Activated CD4-positive, CD25-positive, alpha-beta regulatory T cell treated with anti-CD3 and anti-CD28 coated beads, Interleukin-2, amount 50 U/mL, for 16 hours (primary cell): ENCODE data around the gene APOC3.
"Not testable (repeated sequence)": the region's sequence is repeated elsewhere in the genome, so short reads cannot be mapped to it uniquely, and the experiment has no call there.

Experiments used
- DNase-seq: peaks from one replicate; pipeline ENCODE4 v3.0.0-alpha.2; 2020; ENCODE audit warnings: low read depth, low spot score

Gene APOC3

GRCh38 chr11:116829525-116830183, at the start of gene APOC3:
Gene APOC3, plus strand, starts transcription at chr11:116829907. Its CDS starts 676 bp downstream, at chr11:116830583.
- no peak for DNase-seq

GRCh38 chr11:116782728-116783127, 47.0 kb upstream of the APOC3 start:
- no peak for DNase-seq

DNA sequence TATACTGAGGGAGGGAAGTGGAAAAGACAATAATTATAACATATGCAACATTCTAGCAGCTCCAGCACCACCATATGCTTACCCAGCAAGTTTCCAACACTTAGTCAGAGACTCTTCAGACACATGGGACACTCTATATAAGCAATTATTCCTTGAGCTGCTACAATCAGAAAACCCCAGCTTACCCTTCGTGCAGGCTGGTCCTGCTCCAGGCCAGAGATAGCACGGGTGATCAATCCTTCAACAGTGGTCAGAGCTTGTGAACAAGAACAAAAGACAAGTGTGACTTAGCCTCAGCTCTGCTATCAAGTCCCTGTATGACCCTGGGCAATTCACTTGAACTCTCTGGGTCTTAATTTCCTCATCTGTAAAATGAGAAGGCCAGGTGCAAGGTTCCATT, 43.4 kb upstream of the APOC3 start:
- DNase-seq, result no peak

DNA sequence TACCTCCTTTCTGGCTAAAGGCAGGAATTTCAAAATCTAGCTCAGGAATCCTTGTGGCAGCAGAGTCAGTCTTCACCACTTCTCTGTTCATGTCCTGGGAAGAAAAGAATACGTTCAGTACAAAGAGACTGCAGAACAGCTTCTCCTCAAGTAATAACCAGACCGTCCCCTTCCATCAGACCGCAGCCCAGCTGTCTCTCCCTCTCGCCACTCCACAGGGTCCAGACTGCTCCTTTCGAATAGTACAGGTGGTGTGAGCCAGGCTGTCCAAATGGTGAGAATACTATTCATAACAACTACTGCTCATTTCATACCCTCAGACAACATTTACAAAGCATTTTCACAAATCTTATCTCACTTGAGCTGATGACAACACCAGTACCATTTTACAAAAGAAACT, 42.7 kb upstream of the APOC3 start:
- no peak for DNase-seq

GRCh38 chr11:116787436-116787785, 42.3 kb upstream of the APOC3 start:
- no peak for DNase-seq

DNA sequence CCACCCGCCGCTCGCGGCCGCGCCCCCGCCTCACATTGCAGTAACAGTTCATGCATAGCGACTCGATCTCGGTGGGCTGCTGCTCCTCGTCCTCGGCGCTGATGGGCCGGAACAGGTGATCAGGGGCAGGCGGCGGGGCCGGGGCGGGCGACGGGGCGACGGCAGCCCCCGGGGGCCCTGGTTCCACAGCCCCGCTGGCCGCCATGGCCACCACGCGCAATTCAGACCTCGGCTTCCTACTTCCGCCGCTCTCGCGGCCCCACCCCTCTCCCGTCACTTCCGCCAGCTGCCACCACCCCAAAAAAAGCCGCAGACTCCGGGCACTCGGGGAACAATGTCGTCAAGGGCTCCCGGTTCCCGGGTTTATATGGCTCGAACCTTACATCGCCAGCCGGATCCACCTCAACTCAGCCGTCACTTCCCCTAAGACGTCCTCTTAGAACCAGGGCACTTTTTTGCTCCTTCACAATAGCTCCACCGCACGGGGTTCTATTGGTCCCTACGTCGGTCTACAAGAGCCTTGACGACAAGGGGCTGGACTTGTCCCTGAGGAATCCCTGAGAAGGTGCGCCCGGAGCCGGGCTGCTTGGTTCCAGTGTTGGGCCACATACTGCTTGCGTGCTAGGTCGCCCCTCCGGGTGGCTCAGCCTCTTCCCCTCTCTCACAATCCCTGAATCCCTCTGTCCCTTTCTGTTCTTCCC, 41.8 kb upstream of the APOC3 start, which contains the start of gene ZPR1:
ZPR1 (minus strand) TSS at position 238 of the 701 bp plus-strand sequence; CDS start at position 205, 33 bp downstream.
- peak; percentile 66 for DNase-seq

- DNase-seq, result no peak
Observed at GRCh38 chr11:116788534-116788933, 41.2 kb upstream of the APOC3 start.

GRCh38 chr11:116788975-116789374, 40.7 kb upstream of the APOC3 start:
- no peak for DNase-seq

- no peak for DNase-seq
Observed at GRCh38 chr11:116790167-116791001, 39.3 kb upstream of the APOC3 start.

GRCh38 chr11:116791002-116791812, 38.5 kb upstream of the APOC3 start:
- DNase-seq, result peak; percentile 39

GRCh38 chr11:116791813-116792143, 37.9 kb upstream of the APOC3 start, which contains the start of gene APOA5:
Gene APOA5, minus strand, starts transcription at chr11:116791879. Its CDS starts 19 bp downstream, at chr11:116791860.
- no peak for DNase-seq

DNA sequence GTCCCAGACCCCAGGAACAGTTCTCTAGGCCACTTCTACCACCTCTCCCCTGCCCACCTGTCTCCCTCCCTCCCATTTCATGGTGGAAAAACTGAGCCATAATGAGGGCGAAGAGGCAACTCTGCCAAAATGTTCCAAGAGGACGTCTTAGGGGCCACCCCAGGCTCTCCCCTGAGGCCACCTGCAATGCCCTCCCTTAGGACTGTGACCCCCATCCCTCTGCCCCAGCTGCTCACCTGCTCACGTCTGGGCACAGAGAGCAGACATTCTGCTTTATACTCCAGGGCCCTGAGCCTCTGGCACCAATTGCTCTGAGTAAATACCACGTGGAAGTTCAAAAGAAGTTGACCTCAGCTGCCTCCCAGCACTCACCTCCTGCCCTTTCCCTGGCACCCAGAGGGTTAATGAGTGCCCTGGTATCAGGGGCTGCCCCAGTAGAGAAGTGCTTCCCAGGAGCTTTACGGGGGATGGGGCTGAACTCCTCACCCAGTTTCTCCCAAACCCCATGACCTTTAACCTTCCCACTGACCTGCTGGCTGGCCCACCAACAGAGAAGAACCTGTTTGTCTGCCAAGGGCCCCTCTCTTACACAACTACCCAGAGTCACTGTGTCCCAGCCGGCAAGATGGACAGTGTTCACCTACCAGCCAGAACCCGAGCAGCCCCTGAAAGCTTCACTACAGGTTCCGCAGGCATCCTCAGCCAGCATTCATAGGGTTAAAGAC, 37.4 kb upstream of the APOC3 start:
- DNase-seq, result no peak

- DNase-seq, result no peak
Observed at GRCh38 chr11:116792869-116793771, 36.6 kb upstream of the APOC3 start.

DNA sequence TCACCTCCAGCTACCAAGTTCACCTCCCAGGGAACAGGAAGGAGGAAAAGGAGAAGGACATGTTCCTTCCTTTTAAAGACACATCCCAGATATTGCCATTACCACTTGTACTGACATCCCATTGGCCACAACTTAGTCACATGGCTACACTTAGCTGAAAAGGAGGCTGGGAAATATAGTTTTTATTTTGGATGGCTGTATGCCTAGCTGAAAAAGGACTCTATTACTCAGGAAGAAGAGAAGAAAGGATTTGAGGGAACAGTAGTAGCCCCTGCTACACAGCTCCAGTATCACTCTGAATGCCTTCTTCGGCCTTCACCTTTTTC, 36.0 kb upstream of the APOC3 start:
- DNase-seq, result no peak

- no peak for DNase-seq
Observed at GRCh38 chr11:116794851-116795250, 34.9 kb upstream of the APOC3 start.

- no peak for DNase-seq
Observed at GRCh38 chr11:116796548-116796947, 33.2 kb upstream of the APOC3 start.

DNA sequence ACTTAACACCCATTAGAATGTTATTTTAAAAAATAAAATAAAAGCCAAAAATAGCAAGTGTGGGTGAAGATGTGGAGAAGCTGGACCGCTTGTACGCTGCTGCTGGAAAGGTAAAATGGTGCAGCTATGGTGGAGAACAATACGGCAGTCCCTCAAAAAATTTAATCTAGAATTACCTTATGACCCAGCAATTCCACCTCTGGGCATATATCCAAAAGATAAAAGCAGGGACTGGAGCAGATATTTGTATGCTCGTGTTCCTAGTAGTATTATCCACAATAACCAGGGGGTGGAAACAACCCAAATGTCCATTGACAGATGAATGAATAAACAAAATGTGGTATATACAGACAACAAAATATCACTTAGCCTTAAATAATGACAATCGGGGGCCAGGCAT, 31.9 kb upstream of the APOC3 start:
- DNase-seq, result no peak

DNA sequence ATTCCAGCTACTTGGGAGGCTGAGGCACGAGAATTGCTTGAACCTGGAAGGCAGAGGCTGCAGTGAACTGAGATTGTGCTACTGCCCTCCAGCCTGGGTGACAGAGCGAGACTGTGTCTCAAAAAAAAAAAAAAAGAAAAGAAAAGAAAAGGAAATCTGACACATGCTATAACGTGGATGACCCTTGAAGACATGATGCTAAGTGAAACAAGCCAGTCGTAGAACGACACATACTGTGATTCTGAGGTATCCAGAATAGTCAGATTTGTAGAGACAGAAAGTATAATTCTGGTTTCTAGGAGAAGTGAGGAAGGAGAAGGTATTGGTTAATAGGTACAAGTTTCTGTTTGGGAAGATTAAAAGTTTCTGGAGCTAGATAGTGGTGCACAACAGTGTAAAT, 31.3 kb upstream of the APOC3 start:
- no peak for DNase-seq

DNA sequence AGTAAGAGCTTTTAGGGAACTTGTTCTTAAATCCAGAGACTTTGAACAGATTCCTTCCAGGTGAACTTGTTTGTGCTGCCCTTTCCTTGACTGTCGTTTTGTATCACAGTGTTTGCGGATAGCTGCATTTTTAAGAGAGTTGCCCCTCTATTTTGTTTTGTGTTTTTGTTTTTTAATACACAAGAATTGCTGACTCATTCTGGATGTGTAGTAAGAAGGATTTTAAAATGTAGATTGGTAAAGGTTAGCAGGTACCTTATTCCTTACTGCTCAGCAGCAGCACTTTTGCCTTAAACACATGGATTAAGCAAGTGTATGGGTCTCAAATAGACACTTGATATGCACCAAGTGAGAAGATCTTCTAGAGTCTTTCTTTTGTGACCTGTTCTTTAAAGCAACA, 29.1 kb upstream of the APOC3 start:
- DNase-seq, result no peak

- not testable (repeated sequence) for DNase-seq
Observed at GRCh38 chr11:116801662-116802061, 28.0 kb upstream of the APOC3 start.
